CD14-positive monocyte (primary cell): ENCODE results near the gene FBXO11. TPM values are rescaled to one million over a fixed set of nuclear protein-coding genes. Genes with fewer than 3 reads are reported as not detected.
A peak's percentile ranks its signal among the peaks of the same experiment; 100 is the strongest.

Experiments
- DNase-seq, 3 donors: peaks; one replicate each; pipeline ENCODE4 v3.0.0-alpha.2; 2011 to 2022
- H2AFZ ChIP-seq: 2 replicates; pipeline ENCODE4 v1.6.0; 2012; ENCODE audit warnings: mild to moderate bottlenecking, low read depth, low read length, inconsistent platforms; ENCODE audit not compliant: insufficient read depth, poor library complexity, severe bottlenecking
- H3K27ac ChIP-seq, 2 donors: 1 replicate in 1 of 2; 2 replicates in 1 of 2; pipeline ENCODE4 v1.5.1; 2012 to 2013; ENCODE audit warnings: low read length in 2 of 2, control low read depth in 1 of 2, inconsistent platforms in 1 of 2, low read depth in 1 of 2, mild to moderate bottlenecking in 1 of 2
- H3K27me3 ChIP-seq, 2 donors: one replicate each; pipeline versions ENCODE4 v1.6.0 to v1.6.1; 2011 to 2013; ENCODE audit warnings: low read length in 2 of 2; ENCODE audit not compliant: control insufficient read depth in 2 of 2, insufficient read depth in 2 of 2
- H3K36me3 ChIP-seq, 2 donors: replicated peaks in 1 of 2; 1 replicate in 1 of 2; 2 replicates in 1 of 2; pipeline versions ENCODE4 v1.5.1 to v1.6.1; 2012 to 2013; ENCODE audit warnings: low read length in 2 of 2, control low read depth in 1 of 2, inconsistent platforms in 1 of 2, mild to moderate bottlenecking in 1 of 2; ENCODE audit not compliant: insufficient read depth in 2 of 2, control insufficient read depth in 1 of 2
- H3K4me1 ChIP-seq, 2 donors: 1 replicate in 1 of 2; 2 replicates in 1 of 2; pipeline versions ENCODE4 v1.5.1 to v1.6.1; 2012 to 2013; ENCODE audit warnings: low read length in 2 of 2, control low read depth in 1 of 2, inconsistent platforms in 1 of 2, mild to moderate bottlenecking in 1 of 2, moderate library complexity in 1 of 2; ENCODE audit not compliant: insufficient read depth in 2 of 2, control insufficient read depth in 1 of 2
- H3K4me2 ChIP-seq: replicated peaks from 2 replicates; pipeline ENCODE3; 2012; ENCODE audit warnings: low read length, moderate library complexity, mild to moderate bottlenecking; ENCODE audit not compliant: poor library complexity, severe bottlenecking; ENCODE audit errors: extremely low read depth
- H3K4me3 ChIP-seq, 3 experiments: fragments of 200-600 bp in 1 of 3; sonication (generic) in 1 of 3; replicated peaks in 1 of 3; 1 replicate in 2 of 3; 2 replicates in 1 of 3; pipeline ENCODE4 v1.5.1; 2011 to 2013; ENCODE audit warnings: low read length in 3 of 3, mild to moderate bottlenecking in 3 of 3, control low read depth in 2 of 3, low read depth in 2 of 3, inconsistent platforms in 1 of 3, moderate library complexity in 1 of 3
- H3K79me2 ChIP-seq: 2 replicates; pipeline ENCODE4 v1.6.0; 2012; ENCODE audit warnings: mild to moderate bottlenecking, control low read depth, inconsistent platforms, low read length, moderate library complexity; ENCODE audit not compliant: insufficient read depth
- H3K9ac ChIP-seq: 2 replicates; pipeline ENCODE4 v1.6.0; 2017; ENCODE audit warnings: low read length, mild to moderate bottlenecking; ENCODE audit not compliant: insufficient read depth, poor library complexity, severe bottlenecking
- H3K9me3 ChIP-seq, 2 donors: replicated peaks in 1 of 2; 1 replicate in 1 of 2; 2 replicates in 1 of 2; pipeline versions ENCODE4 v1.5.1 to v1.6.1; 2012 to 2013; ENCODE audit warnings: low read length in 2 of 2, control low read depth in 1 of 2; ENCODE audit not compliant: control insufficient read depth in 1 of 2, insufficient read depth in 1 of 2
- H4K20me1 ChIP-seq: 2 replicates; pipeline ENCODE4 v1.6.0; 2012; ENCODE audit warnings: mild to moderate bottlenecking, low read length, control low read depth, moderate library complexity; ENCODE audit not compliant: insufficient read depth
- H3K27ac Mint-ChIP-seq, 7 donors: one replicate each; pipeline ENCODE4 v1.8.0; 2020; ENCODE audit warnings: mild to moderate bottlenecking in 7 of 7, mixed read lengths in 7 of 7, moderate library complexity in 6 of 7, inconsistent platforms in 2 of 7
- H3K27me3 Mint-ChIP-seq, 3 donors: one replicate each; pipeline ENCODE4 v1.8.0; 2021 to 2022; ENCODE audit warnings: low read depth in 3 of 3, mild to moderate bottlenecking in 3 of 3, mixed read lengths in 3 of 3, moderate library complexity in 3 of 3, inconsistent platforms in 1 of 3
- H3K36me3 Mint-ChIP-seq, 2 donors: one replicate each; pipeline ENCODE4 v1.8.0; 2020; ENCODE audit warnings: mixed read lengths in 2 of 2, inconsistent platforms in 1 of 2, mild to moderate bottlenecking in 1 of 2
- H3K4me1 Mint-ChIP-seq: one replicate; pipeline ENCODE4 v1.8.0; 2020; ENCODE audit warnings: mild to moderate bottlenecking, mixed read lengths
- H3K4me3 Mint-ChIP-seq, 2 donors: one replicate each; pipeline ENCODE4 v1.8.0; 2020; ENCODE audit warnings: mild to moderate bottlenecking in 2 of 2, mixed read lengths in 2 of 2, moderate library complexity in 1 of 2
- H3K9me3 Mint-ChIP-seq, 7 donors: one replicate each; pipeline ENCODE4 v1.8.0; 2020 to 2022; ENCODE audit warnings: mixed read lengths in 7 of 7, mild to moderate bottlenecking in 6 of 7, moderate library complexity in 6 of 7, inconsistent platforms in 2 of 7
- CTCF ChIP-seq: fragments of 200-600 bp; IDR thresholded peaks from one replicate; pipeline ENCODE4 v1.8.0; 2022; ENCODE audit warnings: antibody characterized with exemption, mild to moderate bottlenecking
- WGBS: methylation state at CpG from one replicate; pipeline ENCODE4 v1.1.5; 2013; ENCODE audit warnings: missing lambda C conversion rate; ENCODE audit not compliant: insufficient coverage; 5-methylcytosine and 5-hydroxymethylcytosine counted together
- intact Hi-C, 2 donors: fragments of 100-400 bp; cut with micrococcal nuclease; formaldehyde crosslinking; loops; one replicate each; pipeline versions ENCODE4 v1.15.0 to v1.15.1; 2023
- polyA plus RNA-seq, 3 donors: library from polyadenylated mRNA; depleted of rRNA in 1 of 3; unstranded in 2 of 3; stranded (reverse) in 1 of 3; fragments of 300-500 nt in 2 of 3; fragments of >200 nt in 1 of 3; fragmentation: Illumina TruSeq in 2 of 3; gene quantifications; 1 replicate in 2 of 3; 2 replicates in 1 of 3; pipeline ENCODE4 v1.2.3, GENCODE V29; 2012 to 2021

The FBXO11 gene
- polyA plus RNA-seq, 3 donors, result 2.2 to 51.3 (median 4.6) TPM

DNA sequence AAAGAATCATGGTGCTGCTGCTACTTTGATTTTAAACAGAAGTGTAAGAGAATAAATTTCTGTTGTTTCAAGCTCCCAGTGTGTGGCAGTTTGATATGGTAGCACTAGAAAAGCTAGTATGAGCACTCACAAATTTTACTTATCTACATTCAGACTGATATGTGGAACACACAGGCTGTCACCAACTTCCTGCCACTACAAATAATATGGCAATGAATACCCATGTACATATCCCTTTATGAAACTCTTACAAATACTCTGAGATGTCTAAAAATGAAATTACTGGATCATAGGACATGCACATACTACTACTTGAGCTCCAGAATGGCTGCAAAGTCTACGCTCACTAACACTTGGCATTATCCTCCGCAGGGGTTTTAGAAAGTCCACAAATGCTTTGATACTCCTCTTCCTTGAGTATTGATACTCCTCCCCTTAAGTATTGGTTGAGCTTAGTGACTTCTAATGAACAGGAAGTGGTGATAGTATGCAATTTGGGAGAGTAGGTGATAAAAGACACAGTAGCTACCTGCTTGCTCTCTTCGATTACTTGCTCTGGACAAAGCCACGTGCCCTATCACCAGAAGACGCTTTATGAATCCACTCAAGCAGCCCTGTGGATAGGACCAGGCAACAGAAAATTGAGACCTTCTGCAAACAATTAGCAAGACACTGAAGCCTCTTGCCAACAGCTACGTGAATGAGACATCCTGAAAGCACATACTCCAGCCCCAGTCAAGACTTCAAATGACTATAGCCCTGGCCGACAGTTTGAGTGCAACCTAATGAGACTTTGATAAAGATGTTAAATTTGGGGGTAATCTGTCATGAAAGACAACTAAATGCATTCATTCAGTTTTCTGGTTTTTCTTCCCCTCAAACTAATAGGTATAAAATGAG lies 35.4 kb downstream of the FBXO11 start:
- Histone ChIP-seq H3K36me3 (peaks cover 12 to 55% of the 10 kb centered on the region in 2 donors), H3K4me3 (no peak overlapping the region), H2AFZ (no peak overlapping the region), H3K27me3 (no peaks in the 10 kb centered on the region), H4K20me1 (peaks cover 100% of the 10 kb centered on the region), H3K9me3 (no peaks in the 10 kb centered on the region), H3K79me2 (peaks cover 100% of the 10 kb centered on the region), H3K27ac (peak overlapping the region in 1 of 2 donors; percentile 43), H3K4me2 (no peak overlapping the region), H3K4me1 (peaks cover 5 to 18% of the 10 kb centered on the region in 2 donors), H3K9ac (no peak overlapping the region)
- Mint-ChIP-seq H3K9me3 (no peaks in the 10 kb centered on the region), H3K36me3 (peaks cover 24 to 37% of the 10 kb centered on the region in 2 donors), H3K27me3 (peaks cover 0 to 2% (median 0%) of the 10 kb centered on the region in 3 donors), H3K4me1 (peaks cover 33% of the 10 kb centered on the region), H3K27ac (peak overlapping the region in 1 of 7 donors; percentile 28), H3K4me3 (no peak overlapping the region)
- 94% methylated on average over 2 of the region's 7 CpGs for WGBS
- no peak for DNase-seq
- TF ChIP-seq CTCF, result no peak
- intact Hi-C loops, result no loop called here

GRCh38 chr2:47869859-47870595 lies 36.3 kb downstream of the FBXO11 start:
- Mint-ChIP-seq H3K9me3 (no peaks in the 10 kb centered on the region), H3K27me3 (peaks cover 0 to 2% (median 0%) of the 10 kb centered on the region in 3 donors), H3K27ac (peak overlapping the region in 3 of 7 donors; percentile 10 to 61 (median 46)), H3K36me3 (peaks cover 24 to 41% of the 10 kb centered on the region in 2 donors), H3K4me3 (no peak overlapping the region), H3K4me1 (peaks cover 36% of the 10 kb centered on the region)
- Histone ChIP-seq H4K20me1 (peaks cover 100% of the 10 kb centered on the region), H3K79me2 (peaks cover 100% of the 10 kb centered on the region), H3K27me3 (no peaks in the 10 kb centered on the region), H2AFZ (no peak overlapping the region), H3K4me2 (no peak overlapping the region), H3K9ac (no peak overlapping the region), H3K9me3 (no peaks in the 10 kb centered on the region), H3K27ac (peak overlapping the region in 1 of 2 donors; percentile 43), H3K4me3 (no peak overlapping the region), H3K36me3 (peaks cover 12 to 59% of the 10 kb centered on the region in 2 donors), H3K4me1 (peaks cover 5 to 18% of the 10 kb centered on the region in 2 donors)
- no peak for TF ChIP-seq CTCF
- intact Hi-C loops, result no loop called here
- no CpG with 5 or more reads among the region's 2 CpGs for WGBS
- no peak for DNase-seq
